GM12878 (cell line): ENCODE measurements around the gene ARL15.

Experiments
- CHD1 ChIP-seq: IDR thresholded peaks from 2 replicates; pipeline ENCODE4 v1.6.1; 2012; ENCODE audit warnings: low read depth, low read length, improper control_type of control experiment
- EGR1 ChIP-seq, 2 experiments: IDR thresholded peaks; 1 replicate in 1 of 2; 2 replicates in 1 of 2; pipeline ENCODE4 v1.6.1; 2011 to 2012; ENCODE audit warnings: low read depth in 2 of 2, low read length in 2 of 2, borderline replicate concordance in 1 of 2, mild to moderate bottlenecking in 1 of 2, moderate library complexity in 1 of 2
- NR2C2 ChIP-seq: IDR thresholded peaks from 2 replicates; pipeline ENCODE4 v1.6.1; 2011; ENCODE audit warnings: borderline replicate concordance, low read depth; ENCODE audit not compliant: control insufficient read depth, insufficient read length
- PAX5 ChIP-seq: IDR thresholded peaks from 2 replicates; pipeline ENCODE4 v1.6.1; 2011; ENCODE audit warnings: low read depth, low read length, borderline replicate concordance
- TF ChIP-seq, protein P1 (sequence below), 3 experiments: IDR thresholded peaks in 2 of 3; conservative IDR thresholded peaks in 1 of 3; 2 replicates each; pipeline ENCODE4 v1.5.1; 2011; ENCODE audit warnings: low read depth in 3 of 3, low read length in 3 of 3, mild to moderate bottlenecking in 3 of 3, control low read depth in 2 of 3, moderate library complexity in 2 of 3, inconsistent platforms in 1 of 3, mixed read lengths in 1 of 3; ENCODE audit not compliant: control insufficient read depth in 2 of 3, insufficient read depth in 1 of 3; ENCODE audit errors: extremely low read depth in 1 of 3
- TF ChIP-seq, protein P2 (sequence below): fragments of 450-650 bp; IDR thresholded peaks from 2 replicates; pipeline ENCODE4 v1.6.1; 2017; ENCODE audit warnings: mild to moderate bottlenecking, low read depth, inconsistent platforms; ENCODE audit not compliant: poor library complexity, severe bottlenecking
- TF ChIP-seq, protein P3 (sequence below): fragments of 450-650 bp; IDR thresholded peaks from 2 replicates; pipeline ENCODE4 v1.6.1; 2017; ENCODE audit warnings: mild to moderate bottlenecking

DNA sequence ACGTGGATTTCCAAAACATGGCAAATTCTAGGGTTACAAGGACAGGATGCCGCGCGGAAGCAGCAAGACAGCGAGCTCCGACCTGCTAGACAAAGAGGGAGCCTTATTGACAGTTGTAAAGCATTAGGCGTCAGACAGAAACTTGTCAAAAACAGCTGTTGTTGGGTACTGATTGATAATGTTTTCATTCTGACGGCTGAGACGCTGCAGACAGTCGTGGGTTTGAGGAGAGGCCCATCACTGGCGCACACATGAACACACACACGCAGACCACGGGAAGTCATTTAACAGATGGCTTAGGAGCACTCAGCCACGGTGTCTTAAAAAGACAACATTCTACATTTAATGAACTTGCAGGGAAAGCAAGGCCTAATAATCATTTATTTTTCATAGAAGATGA lies 426.0 kb downstream of the ARL15 start:
- TF ChIP-seq, protein P1, sequence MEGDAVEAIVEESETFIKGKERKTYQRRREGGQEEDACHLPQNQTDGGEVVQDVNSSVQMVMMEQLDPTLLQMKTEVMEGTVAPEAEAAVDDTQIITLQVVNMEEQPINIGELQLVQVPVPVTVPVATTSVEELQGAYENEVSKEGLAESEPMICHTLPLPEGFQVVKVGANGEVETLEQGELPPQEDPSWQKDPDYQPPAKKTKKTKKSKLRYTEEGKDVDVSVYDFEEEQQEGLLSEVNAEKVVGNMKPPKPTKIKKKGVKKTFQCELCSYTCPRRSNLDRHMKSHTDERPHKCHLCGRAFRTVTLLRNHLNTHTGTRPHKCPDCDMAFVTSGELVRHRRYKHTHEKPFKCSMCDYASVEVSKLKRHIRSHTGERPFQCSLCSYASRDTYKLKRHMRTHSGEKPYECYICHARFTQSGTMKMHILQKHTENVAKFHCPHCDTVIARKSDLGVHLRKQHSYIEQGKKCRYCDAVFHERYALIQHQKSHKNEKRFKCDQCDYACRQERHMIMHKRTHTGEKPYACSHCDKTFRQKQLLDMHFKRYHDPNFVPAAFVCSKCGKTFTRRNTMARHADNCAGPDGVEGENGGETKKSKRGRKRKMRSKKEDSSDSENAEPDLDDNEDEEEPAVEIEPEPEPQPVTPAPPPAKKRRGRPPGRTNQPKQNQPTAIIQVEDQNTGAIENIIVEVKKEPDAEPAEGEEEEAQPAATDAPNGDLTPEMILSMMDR (IDR thresholded peaks at IDR 0.05 in 2 of 3, conservative IDR thresholded peaks at IDR 0.05 in 1 of 3; ENCODE audit: control insufficient read depth in 2 of 3, extremely low read depth in 1 of 3, insufficient read depth in 1 of 3, low read depth in 3 of 3, low read length in 3 of 3), result no peak
- no peak for TF ChIP-seq EGR1 (IDR thresholded peaks at IDR 0.05; ENCODE audit: borderline replicate concordance in 1 of 2, low read depth in 2 of 2, low read length in 2 of 2)
- TF ChIP-seq, protein P2, sequence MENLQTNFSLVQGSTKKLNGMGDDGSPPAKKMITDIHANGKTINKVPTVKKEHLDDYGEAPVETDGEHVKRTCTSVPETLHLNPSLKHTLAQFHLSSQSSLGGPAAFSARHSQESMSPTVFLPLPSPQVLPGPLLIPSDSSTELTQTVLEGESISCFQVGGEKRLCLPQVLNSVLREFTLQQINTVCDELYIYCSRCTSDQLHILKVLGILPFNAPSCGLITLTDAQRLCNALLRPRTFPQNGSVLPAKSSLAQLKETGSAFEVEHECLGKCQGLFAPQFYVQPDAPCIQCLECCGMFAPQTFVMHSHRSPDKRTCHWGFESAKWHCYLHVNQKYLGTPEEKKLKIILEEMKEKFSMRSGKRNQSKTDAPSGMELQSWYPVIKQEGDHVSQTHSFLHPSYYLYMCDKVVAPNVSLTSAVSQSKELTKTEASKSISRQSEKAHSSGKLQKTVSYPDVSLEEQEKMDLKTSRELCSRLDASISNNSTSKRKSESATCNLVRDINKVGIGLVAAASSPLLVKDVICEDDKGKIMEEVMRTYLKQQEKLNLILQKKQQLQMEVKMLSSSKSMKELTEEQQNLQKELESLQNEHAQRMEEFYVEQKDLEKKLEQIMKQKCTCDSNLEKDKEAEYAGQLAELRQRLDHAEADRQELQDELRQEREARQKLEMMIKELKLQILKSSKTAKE, result no peak
- TF ChIP-seq, protein P3, sequence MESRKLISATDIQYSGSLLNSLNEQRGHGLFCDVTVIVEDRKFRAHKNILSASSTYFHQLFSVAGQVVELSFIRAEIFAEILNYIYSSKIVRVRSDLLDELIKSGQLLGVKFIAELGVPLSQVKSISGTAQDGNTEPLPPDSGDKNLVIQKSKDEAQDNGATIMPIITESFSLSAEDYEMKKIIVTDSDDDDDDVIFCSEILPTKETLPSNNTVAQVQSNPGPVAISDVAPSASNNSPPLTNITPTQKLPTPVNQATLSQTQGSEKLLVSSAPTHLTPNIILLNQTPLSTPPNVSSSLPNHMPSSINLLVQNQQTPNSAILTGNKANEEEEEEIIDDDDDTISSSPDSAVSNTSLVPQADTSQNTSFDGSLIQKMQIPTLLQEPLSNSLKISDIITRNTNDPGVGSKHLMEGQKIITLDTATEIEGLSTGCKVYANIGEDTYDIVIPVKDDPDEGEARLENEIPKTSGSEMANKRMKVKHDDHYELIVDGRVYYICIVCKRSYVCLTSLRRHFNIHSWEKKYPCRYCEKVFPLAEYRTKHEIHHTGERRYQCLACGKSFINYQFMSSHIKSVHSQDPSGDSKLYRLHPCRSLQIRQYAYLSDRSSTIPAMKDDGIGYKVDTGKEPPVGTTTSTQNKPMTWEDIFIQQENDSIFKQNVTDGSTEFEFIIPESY, result no peak
- TF ChIP-seq CHD1, result no peak
- no peak for TF ChIP-seq NR2C2
- TF ChIP-seq PAX5, result no peak
